DOHH2 (cell line): ENCODE results near the gene ANKRD2.
"Not testable (repeated sequence)": the region's sequence is repeated elsewhere in the genome, so short reads cannot be mapped to it uniquely, and the experiment has no call there.

ENCODE experiments used
- H3F3A ChIP-seq: fragments of 200-600 bp; sonication (generic), shearing (Covaris generic); 2 replicates; pipeline ENCODE4 v1.6.0; 2016; ENCODE audit warnings: antibody characterized with exemption, mild to moderate bottlenecking; ENCODE audit not compliant: control insufficient read depth, insufficient read depth
- H3K27ac ChIP-seq: fragments of 200-600 bp; sonication (generic); 2 replicates; pipeline ENCODE4 v1.5.1; 2014; ENCODE audit warnings: low read depth, mild to moderate bottlenecking, low read length, moderate library complexity
- H3K27me3 ChIP-seq: fragments of 200-600 bp; sonication (generic); 2 replicates; pipeline ENCODE4 v1.6.1; 2014; ENCODE audit warnings: mild to moderate bottlenecking, low read length, mixed read lengths; ENCODE audit not compliant: control insufficient read depth
- H3K36me3 ChIP-seq: fragments of 200-600 bp; sonication (generic); 2 replicates; pipeline ENCODE4 v1.6.1; 2014; ENCODE audit warnings: mild to moderate bottlenecking, low read length, moderate library complexity, mixed read lengths; ENCODE audit not compliant: control insufficient read depth
- H3K4me1 ChIP-seq: fragments of 200-600 bp; sonication (generic); 2 replicates; pipeline ENCODE4 v1.6.1; 2014; ENCODE audit warnings: mild to moderate bottlenecking, low read length, mixed read lengths; ENCODE audit not compliant: control insufficient read depth
- H3K4me2 ChIP-seq: fragments of 200-600 bp; sonication (generic); 2 replicates; pipeline ENCODE4 v1.6.0; 2014; ENCODE audit warnings: mild to moderate bottlenecking, low read length, moderate library complexity
- H3K4me3 ChIP-seq: fragments of 200-600 bp; sonication (generic); 2 replicates; pipeline ENCODE4 v1.5.1; 2014; ENCODE audit warnings: mild to moderate bottlenecking, low read length, mixed read lengths
- H3K79me2 ChIP-seq: fragments of 200-600 bp; sonication (generic); 2 replicates; pipeline ENCODE4 v1.6.1; 2014; ENCODE audit warnings: mild to moderate bottlenecking, low read length, mixed read lengths; ENCODE audit not compliant: control insufficient read depth
- H3K9me2 ChIP-seq: fragments of 200-600 bp; sonication (generic); replicated peaks from 2 replicates; pipeline ENCODE4 v1.6.1; 2014; ENCODE audit warnings: mild to moderate bottlenecking, low read length, mixed read lengths; ENCODE audit not compliant: control insufficient read depth
- H3K9me3 ChIP-seq: fragments of 200-600 bp; sonication (generic); 2 replicates; pipeline ENCODE4 v1.6.1; 2014; ENCODE audit warnings: antibody characterized with exemption, low read length, mixed read lengths; ENCODE audit not compliant: control insufficient read depth, insufficient read depth
- H4K20me1 ChIP-seq: fragments of 200-600 bp; sonication (generic); 2 replicates; pipeline ENCODE4 v1.6.0; 2014; ENCODE audit warnings: low read depth, mild to moderate bottlenecking, antibody characterized with exemption, low read length, moderate library complexity; ENCODE audit not compliant: control insufficient read depth, insufficient read depth
- EZH2phosphoT487 ChIP-seq: fragments of 200-600 bp; sonication (generic); IDR thresholded peaks from 2 replicates; pipeline ENCODE4 v1.6.1; 2017; ENCODE audit warnings: borderline replicate concordance, mild to moderate bottlenecking, antibody characterized with exemption, low read length, moderate library complexity, mixed read lengths
- TF ChIP-seq, protein P1 (sequence below): fragments of 200-600 bp; sonication (generic); IDR thresholded peaks from one replicate; pipeline ENCODE4 v1.5.1; 2014; ENCODE audit warnings: antibody characterized with exemption, mild to moderate bottlenecking, low read depth, low read length; ENCODE audit not compliant: poor library complexity, severe bottlenecking

Gene ANKRD2

DNA sequence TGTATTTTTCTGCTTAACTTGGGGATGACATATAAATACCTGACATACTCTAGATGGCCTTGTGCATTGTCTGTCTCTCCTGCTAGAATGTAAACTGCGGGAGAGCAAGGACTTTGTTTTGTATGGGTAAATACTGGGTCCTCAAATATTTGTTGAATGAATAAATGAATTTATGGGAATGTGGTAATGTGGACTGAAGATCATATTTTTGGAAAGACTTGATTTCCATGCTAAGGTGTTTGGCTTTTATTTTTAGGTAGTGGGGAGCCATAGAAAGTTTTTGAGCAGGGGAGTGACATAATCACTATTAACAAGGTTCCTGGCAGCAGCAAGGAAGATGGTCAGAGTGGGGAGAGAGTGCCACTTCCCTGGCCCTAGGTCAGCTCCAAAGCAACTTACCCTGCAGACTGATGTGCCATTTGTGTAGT, 46.9 kb upstream of the ANKRD2 start:
- Histone ChIP-seq H3K4me1 (no peaks in the 10 kb centered on the region), H3K9me3 (no peaks in the 10 kb centered on the region), H3K9me2 (no peaks in the 10 kb centered on the region), H3K27me3 (peaks cover under 1% of the 10 kb centered on the region), H3K79me2 (no peaks in the 10 kb centered on the region), H3K36me3 (no peaks in the 10 kb centered on the region), H4K20me1 (no peaks in the 10 kb centered on the region), H3F3A (no peaks in the 10 kb centered on the region), H3K27ac (no peak overlapping the region), H3K4me3 (no peak overlapping the region), H3K4me2 (no peak overlapping the region)
- no peak for TF ChIP-seq EZH2phosphoT487
- TF ChIP-seq, protein P1, sequence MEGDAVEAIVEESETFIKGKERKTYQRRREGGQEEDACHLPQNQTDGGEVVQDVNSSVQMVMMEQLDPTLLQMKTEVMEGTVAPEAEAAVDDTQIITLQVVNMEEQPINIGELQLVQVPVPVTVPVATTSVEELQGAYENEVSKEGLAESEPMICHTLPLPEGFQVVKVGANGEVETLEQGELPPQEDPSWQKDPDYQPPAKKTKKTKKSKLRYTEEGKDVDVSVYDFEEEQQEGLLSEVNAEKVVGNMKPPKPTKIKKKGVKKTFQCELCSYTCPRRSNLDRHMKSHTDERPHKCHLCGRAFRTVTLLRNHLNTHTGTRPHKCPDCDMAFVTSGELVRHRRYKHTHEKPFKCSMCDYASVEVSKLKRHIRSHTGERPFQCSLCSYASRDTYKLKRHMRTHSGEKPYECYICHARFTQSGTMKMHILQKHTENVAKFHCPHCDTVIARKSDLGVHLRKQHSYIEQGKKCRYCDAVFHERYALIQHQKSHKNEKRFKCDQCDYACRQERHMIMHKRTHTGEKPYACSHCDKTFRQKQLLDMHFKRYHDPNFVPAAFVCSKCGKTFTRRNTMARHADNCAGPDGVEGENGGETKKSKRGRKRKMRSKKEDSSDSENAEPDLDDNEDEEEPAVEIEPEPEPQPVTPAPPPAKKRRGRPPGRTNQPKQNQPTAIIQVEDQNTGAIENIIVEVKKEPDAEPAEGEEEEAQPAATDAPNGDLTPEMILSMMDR = no peak

GRCh38 chr10:97528876-97529275, 43.7 kb upstream of the ANKRD2 start:
- H3K9me3 ChIP-seq, H3K36me3 ChIP-seq, H3K9me2 ChIP-seq, H3F3A ChIP-seq, H3K79me2 ChIP-seq, H4K20me1 ChIP-seq, H3K4me1 ChIP-seq, H3K27me3 ChIP-seq, H3K4me2 ChIP-seq, H3K27ac ChIP-seq, H3K4me3 ChIP-seq: not testable (repeated sequence)

GRCh38 chr10:97529685-97530465, 42.7 kb upstream of the ANKRD2 start:
- TF ChIP-seq, protein P1 = no peak
- no peak for TF ChIP-seq EZH2phosphoT487
- no peaks in the 10 kb centered on the region for H3K9me2 ChIP-seq
- no peaks in the 10 kb centered on the region for H3K4me1 ChIP-seq
- no peak overlapping the region for H3K4me2 ChIP-seq
- H3K9me3 ChIP-seq = no peaks in the 10 kb centered on the region
- H3F3A ChIP-seq = no peaks in the 10 kb centered on the region
- no peaks in the 10 kb centered on the region for H3K79me2 ChIP-seq
- no peak overlapping the region for H3K27ac ChIP-seq
- no peaks in the 10 kb centered on the region for H4K20me1 ChIP-seq
- H3K27me3 ChIP-seq = peaks cover 2% of the 10 kb centered on the region; the same call in 1 of the 2 replicates
- no peaks in the 10 kb centered on the region for H3K36me3 ChIP-seq
- H3K4me3 ChIP-seq = no peak overlapping the region

DNA sequence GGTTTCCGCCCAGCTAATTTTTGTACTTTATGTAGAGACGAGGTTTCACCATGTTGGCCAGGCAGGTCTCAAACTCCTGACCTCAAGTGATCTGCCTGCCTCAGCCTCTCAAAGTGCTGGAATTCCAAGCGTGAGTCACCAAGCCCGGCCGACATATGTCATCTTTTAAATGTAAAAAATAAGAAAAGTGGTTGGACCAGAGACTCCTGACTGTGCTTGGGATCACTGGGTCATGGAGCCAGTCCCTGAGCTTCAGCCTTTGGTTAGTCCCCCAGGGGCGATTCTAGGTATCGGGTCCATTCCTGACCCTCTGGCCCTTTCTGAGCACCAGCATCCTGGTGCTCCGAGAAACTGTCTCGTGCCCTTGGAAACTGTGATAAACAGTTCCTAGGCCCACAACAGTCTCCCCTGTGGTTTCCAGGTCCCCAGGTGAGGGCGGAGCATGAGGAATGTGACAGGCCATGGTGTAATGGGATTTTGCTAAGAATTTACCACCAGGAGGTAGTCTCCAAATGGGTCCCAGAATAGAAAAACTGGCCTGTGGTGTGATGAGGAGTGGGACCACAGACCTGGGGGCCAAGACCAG, 41.1 kb upstream of the ANKRD2 start:
- Histone ChIP-seq H3K4me1 (no peaks in the 10 kb centered on the region), H3K27me3 (0 out of 2 replicates have a peak, but pooled peaks cover 2% of the 10 kb centered on the region), H3K9me3 (no peaks in the 10 kb centered on the region), H3K9me2 (no peaks in the 10 kb centered on the region), H3K79me2 (no peaks in the 10 kb centered on the region), H3K36me3 (no peaks in the 10 kb centered on the region), H3F3A (no peaks in the 10 kb centered on the region), H3K4me3 (no peak overlapping the region), H3K27ac (no peak overlapping the region), H4K20me1 (no peaks in the 10 kb centered on the region), H3K4me2 (no peak overlapping the region)
- no peak for TF ChIP-seq EZH2phosphoT487
- TF ChIP-seq, protein P1 = no peak
